Activated naive CD4-positive, alpha-beta T cell treated with anti-CD3 and anti-CD28 coated beads, Interleukin-2, amount 50 U/mL, for 24 hours (primary cell): ENCODE data around the gene RREB1.
A peak's percentile ranks its signal among the peaks of the same experiment; 100 is the strongest.

Source experiments
- H3K27ac Mint-ChIP-seq: one replicate; pipeline ENCODE4 v1.8.0; 2021; ENCODE audit warnings: mild to moderate bottlenecking, mixed read lengths
- H3K27me3 Mint-ChIP-seq: one replicate; pipeline ENCODE4 v1.8.0; 2021; ENCODE audit warnings: mixed read lengths
- H3K36me3 Mint-ChIP-seq: one replicate; pipeline ENCODE4 v1.8.0; 2021; ENCODE audit warnings: mixed read lengths
- H3K4me1 Mint-ChIP-seq: one replicate; pipeline ENCODE4 v1.8.0; 2021; ENCODE audit warnings: mixed read lengths
- H3K4me3 Mint-ChIP-seq: one replicate; pipeline ENCODE4 v1.8.0; 2021; ENCODE audit warnings: mild to moderate bottlenecking, mixed read lengths
- H3K9me3 Mint-ChIP-seq: one replicate; pipeline ENCODE4 v1.8.0; 2021; ENCODE audit warnings: mixed read lengths

Gene RREB1

DNA sequence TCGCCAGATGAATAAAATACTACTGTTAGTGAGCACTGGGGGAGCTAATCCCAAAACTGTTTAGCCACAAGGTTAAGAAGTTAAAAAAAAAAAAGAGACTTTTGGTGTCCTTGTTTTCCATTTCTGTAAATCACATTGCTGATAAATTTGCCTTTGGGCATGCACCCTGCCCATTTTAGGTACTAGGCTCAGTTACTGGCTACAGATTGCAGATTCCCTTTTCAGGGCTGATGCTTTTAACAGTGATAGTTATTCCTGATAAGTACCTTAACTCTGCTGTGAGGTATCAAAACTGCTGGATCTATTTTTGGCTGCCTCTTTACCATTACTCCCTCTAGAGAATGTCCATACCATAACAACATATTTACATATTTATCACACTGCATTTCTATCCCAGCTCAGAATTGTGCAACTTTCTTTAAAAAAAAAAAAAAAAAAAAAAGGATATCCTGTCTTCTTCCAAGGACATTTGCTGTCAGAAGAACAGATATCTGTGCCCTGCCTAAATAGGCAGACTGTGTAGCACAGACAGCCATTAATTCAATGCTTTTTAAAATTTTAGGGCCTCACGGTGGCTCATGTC, 110.7 kb downstream of the RREB1 start:
- Mint-ChIP-seq H3K4me3 (no peak overlapping the region), H3K27me3 (no peaks in the 10 kb centered on the region), H3K9me3 (no peaks in the 10 kb centered on the region), H3K4me1 (no peaks in the 10 kb centered on the region), H3K27ac (no peak overlapping the region), H3K36me3 (peaks cover 10% of the 10 kb centered on the region)

DNA sequence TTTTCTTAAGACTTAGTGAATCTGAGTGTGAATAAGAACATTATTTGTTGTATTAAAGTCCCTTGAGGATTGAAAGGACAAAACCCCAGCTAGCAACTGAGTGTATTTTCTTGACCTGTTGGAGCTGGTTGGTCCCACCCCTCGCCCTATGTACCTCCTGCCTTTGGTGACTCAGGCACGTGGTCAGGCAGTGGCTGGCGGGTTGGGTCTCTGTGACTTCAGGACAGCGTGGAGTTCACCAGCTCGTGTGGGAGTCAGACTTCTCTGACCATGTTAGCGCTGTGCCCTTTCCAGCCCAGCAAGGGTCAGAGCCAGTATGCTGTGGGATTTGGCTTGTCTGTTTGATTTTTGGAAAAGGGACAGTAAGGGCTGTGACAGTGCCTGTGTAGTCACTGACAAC, 111.5 kb downstream of the RREB1 start:
- no peaks in the 10 kb centered on the region for H3K27me3 Mint-ChIP-seq
- peaks cover 7% of the 10 kb centered on the region for H3K36me3 Mint-ChIP-seq
- no peaks in the 10 kb centered on the region for H3K4me1 Mint-ChIP-seq
- H3K9me3 Mint-ChIP-seq: no peaks in the 10 kb centered on the region
- H3K27ac Mint-ChIP-seq: no peak overlapping the region
- no peak overlapping the region for H3K4me3 Mint-ChIP-seq

GRCh38 chr6:7222197-7222596, 114.4 kb downstream of the RREB1 start:
- Mint-ChIP-seq H3K4me3 (no peak overlapping the region), H3K27ac (no peak overlapping the region), H3K9me3 (no peaks in the 10 kb centered on the region), H3K4me1 (no peaks in the 10 kb centered on the region), H3K36me3 (peaks cover 5% of the 10 kb centered on the region), H3K27me3 (no peaks in the 10 kb centered on the region)

DNA sequence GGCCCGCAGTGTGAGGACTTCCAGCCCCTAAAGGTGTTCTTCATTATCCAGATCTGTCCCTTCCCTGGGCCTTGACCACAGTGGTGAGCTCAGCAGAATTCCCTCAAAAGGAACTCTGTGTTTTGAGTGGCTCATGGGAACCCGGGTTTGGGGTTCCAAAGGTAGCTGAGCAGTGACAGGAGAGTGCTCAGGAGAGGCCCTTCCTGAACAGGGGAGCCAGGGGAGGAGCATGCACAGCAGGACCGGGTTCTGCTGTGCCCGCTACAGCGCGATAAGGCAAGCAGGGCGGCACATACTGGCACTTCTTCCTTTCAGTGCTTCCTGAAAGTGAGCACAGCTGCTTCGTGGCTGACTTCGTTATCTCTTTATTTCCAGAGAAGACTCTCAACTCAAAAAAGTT, 117.0 kb downstream of the RREB1 start:
- Mint-ChIP-seq H3K27me3 (no peaks in the 10 kb centered on the region), H3K4me1 (no peaks in the 10 kb centered on the region), H3K27ac (no peak overlapping the region), H3K4me3 (no peak overlapping the region), H3K9me3 (no peaks in the 10 kb centered on the region), H3K36me3 (peaks cover 18% of the 10 kb centered on the region)

DNA sequence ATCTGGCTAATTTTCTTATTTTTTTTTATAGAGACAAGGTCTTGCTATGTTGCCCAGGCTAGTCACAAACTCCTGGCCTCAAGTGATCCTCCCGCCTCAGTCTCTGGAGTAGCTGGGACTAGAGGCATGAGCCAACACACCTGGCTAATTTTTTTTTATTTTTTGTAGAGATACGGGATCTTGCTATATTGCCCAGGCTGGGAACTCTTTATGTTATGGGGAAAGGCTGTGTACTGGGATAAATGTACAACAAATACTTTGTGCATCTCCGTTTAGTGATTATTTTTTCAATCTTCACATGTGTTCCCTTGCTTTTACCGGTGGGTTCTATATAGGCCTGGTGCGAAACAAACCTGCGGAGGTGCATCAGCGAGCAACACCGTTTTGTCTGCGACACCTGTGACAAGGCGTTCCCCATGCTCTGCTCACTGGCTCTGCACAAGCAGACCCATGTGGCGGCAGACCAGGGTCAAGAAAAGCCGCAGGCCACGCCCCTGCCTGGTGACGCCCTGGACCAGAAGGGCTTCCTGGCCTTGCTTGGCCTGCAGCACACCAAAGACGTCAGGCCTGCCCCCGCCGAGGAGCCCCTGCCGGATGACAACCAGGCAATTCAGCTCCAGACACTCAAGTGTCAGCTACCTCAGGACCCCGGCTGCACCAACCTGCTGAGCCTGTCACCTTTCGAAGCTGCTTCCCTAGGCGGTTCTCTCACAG, 121.1 kb downstream of the RREB1 start:
- H3K27ac Mint-ChIP-seq: no peak overlapping the region
- peaks cover 26% of the 10 kb centered on the region for H3K36me3 Mint-ChIP-seq
- no peaks in the 10 kb centered on the region for H3K9me3 Mint-ChIP-seq
- H3K4me3 Mint-ChIP-seq: no peak overlapping the region
- H3K4me1 Mint-ChIP-seq: peaks cover 11% of the 10 kb centered on the region
- H3K27me3 Mint-ChIP-seq: no peaks in the 10 kb centered on the region

DNA sequence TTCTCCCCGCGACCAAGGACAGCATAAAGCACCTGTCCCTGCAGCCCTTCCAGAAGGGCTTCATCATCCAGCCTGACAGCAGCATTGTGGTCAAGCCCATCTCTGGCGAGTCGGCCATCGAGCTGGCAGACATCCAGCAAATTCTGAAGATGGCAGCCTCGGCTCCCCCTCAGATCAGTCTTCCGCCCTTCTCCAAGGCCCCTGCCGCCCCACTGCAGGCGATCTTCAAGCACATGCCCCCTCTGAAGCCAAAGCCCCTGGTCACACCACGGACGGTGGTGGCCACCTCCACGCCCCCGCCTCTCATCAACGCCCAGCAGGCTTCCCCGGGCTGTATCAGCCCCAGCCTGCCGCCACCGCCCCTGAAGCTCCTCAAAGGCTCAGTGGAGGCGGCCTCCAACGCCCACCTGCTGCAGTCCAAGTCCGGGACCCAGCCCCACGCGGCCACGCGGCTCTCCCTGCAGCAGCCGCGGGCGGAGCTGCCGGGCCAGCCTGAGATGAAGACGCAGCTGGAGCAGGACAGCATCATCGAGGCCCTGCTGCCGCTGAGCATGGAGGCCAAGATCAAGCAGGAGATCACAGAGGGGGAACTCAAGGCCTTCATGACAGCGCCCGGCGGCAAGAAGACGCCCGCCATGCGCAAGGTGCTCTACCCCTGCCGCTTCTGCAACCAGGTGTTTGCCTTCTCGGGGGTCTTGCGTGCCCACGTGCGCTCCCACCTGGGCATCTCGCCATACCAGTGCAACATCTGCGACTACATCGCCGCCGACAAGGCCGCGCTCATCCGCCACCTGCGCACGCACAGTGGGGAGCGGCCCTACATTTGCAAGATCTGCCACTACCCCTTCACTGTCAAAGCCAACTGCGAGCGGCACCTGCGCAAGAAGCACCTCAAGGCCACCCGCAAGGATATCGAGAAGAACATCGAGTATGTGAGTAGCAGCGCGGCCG, 121.9 kb downstream of the RREB1 start:
- Mint-ChIP-seq H3K9me3 (no peaks in the 10 kb centered on the region), H3K36me3 (peaks cover 25% of the 10 kb centered on the region), H3K4me1 (peaks cover 14% of the 10 kb centered on the region), H3K27me3 (no peaks in the 10 kb centered on the region), H3K4me3 (no peak overlapping the region), H3K27ac (no peak overlapping the region)

GRCh38 chr6:7230327-7230691, 122.5 kb downstream of the RREB1 start:
- H3K4me3 Mint-ChIP-seq: no peak overlapping the region
- peaks cover 14% of the 10 kb centered on the region for H3K4me1 Mint-ChIP-seq
- H3K36me3 Mint-ChIP-seq: peaks cover 24% of the 10 kb centered on the region
- no peaks in the 10 kb centered on the region for H3K9me3 Mint-ChIP-seq
- no peak overlapping the region for H3K27ac Mint-ChIP-seq
- no peaks in the 10 kb centered on the region for H3K27me3 Mint-ChIP-seq

DNA sequence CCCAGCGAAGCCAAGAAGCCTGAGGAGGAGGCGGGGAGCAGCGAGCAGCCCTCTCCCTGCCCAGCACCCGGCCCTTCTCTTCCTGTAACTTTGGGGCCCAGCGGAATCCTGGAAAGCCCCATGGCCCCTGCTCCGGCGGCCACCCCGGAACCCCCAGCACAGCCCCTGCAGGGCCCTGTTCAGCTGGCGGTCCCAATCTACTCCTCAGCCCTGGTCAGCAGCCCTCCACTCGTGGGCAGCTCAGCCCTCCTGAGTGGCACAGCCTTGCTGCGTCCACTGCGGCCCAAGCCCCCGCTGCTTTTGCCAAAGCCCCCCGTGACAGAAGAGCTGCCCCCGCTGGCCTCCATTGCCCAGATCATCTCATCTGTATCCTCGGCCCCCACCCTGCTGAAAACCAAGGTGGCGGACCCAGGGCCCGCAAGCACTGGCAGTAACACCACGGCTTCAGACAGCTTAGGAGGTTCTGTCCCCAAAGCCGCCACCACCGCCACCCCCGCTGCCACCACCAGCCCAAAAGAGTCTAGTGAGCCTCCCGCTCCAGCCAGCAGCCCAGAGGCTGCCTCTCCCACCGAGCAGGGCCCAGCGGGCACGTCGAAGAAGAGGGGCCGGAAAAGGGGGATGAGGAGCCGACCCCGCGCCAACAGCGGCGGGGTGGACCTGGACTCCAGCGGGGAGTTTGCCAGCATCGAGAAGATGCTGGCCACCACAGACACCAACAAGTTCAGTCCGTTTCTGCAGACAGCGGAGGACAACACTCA, 123.4 kb downstream of the RREB1 start:
- H3K9me3 Mint-ChIP-seq: no peaks in the 10 kb centered on the region

DNA sequence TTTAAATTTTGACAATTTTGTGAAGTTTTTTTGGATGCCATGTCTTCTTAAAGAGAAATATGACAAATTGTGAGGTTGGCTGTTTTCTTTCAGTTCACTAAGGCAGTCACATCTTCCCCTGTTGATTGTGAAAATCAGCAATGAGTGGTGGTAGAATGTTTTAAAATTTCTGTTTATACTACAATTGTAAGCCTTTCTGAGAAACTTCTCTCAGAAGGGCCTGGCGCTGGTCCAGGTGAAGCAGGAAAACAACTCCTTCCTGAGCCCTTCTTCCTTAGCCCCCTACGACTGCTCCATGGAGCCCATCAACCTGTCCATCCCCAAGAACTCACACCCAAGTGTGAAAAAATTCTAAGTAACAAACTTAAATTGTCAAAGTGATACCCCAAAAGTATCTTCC, 124.6 kb downstream of the RREB1 start:
- Mint-ChIP-seq H3K27ac (no peak overlapping the region), H3K36me3 (peaks cover 21% of the 10 kb centered on the region), H3K9me3 (no peaks in the 10 kb centered on the region)

More for the DNA sequence above, 123.4 kb downstream of the RREB1 start:
- Mint-ChIP-seq H3K4me3 (no peak overlapping the region), H3K27ac (no peak overlapping the region), H3K4me1 (peaks cover 14% of the 10 kb centered on the region), H3K27me3 (no peaks in the 10 kb centered on the region), H3K36me3 (peaks cover 24% of the 10 kb centered on the region)

DNA sequence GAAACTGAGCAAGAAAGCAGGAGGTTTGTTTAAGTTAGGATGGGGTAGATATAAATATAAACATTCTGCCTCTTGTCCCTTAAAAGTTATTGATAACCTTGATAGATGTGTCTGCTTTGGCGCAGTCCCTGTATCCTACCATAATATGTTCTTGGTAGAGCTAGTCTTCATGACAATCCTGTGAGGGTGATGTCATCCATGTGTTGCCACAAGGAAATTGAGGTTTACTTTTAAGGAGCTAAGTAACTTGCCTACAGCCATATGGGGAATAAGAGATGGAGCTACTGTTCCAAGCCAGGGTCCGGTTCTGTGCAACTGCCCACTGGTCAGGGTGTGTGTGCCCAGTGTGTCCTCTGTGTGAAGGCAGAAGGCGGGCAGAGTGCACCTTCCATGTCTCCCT, 126.8 kb downstream of the RREB1 start:
- no peaks in the 10 kb centered on the region for H3K9me3 Mint-ChIP-seq
- no peak overlapping the region for H3K4me3 Mint-ChIP-seq
- no peaks in the 10 kb centered on the region for H3K27me3 Mint-ChIP-seq
- peaks cover 9% of the 10 kb centered on the region for H3K36me3 Mint-ChIP-seq
- peaks cover 14% of the 10 kb centered on the region for H3K4me1 Mint-ChIP-seq
- no peak overlapping the region for H3K27ac Mint-ChIP-seq

More for the DNA sequence above, 124.6 kb downstream of the RREB1 start:
- peaks cover 14% of the 10 kb centered on the region for H3K4me1 Mint-ChIP-seq
- H3K27me3 Mint-ChIP-seq: no peaks in the 10 kb centered on the region
- H3K4me3 Mint-ChIP-seq: no peak overlapping the region

DNA sequence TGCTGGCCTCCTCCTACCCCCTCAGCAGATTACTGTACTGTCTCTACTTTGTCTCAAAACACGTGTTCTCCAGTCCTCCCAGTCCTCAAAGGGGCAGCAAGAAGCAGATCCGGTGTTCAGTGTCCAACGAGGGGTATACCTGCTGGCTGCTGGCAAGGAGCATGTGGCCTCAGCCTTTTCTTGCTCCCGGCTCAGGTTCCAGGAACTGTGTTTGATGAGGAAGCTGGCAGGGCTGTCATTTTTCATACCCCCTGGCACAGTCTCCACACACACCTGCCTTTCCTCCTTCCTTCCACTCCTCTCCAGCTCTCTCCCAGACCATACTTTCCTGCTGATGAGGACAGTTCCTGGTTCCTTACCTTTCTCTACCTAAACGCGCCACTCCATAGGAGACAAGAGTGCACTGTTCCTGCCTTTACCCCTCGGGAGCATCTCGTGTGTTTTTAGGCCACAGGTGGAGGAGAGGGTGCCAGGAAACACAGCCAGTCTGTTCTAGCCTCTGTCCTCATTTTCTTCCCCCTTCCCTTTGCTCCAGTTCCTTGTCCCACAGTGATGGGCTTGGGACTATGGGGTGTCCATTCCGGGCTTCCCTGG, 128.0 kb downstream of the RREB1 start:
- H3K36me3 Mint-ChIP-seq: peaks cover 6% of the 10 kb centered on the region
- peaks cover 14% of the 10 kb centered on the region for H3K4me1 Mint-ChIP-seq
- peak overlapping the region; percentile 36 for H3K27ac Mint-ChIP-seq
- H3K4me3 Mint-ChIP-seq: no peak overlapping the region
- H3K27me3 Mint-ChIP-seq: no peaks in the 10 kb centered on the region
- H3K9me3 Mint-ChIP-seq: no peaks in the 10 kb centered on the region

- no peak overlapping the region for H3K4me3 Mint-ChIP-seq
- H3K36me3 Mint-ChIP-seq: peaks cover 6% of the 10 kb centered on the region
- peaks cover 14% of the 10 kb centered on the region for H3K4me1 Mint-ChIP-seq
Observed at GRCh38 chr6:7236306-7237209, 128.8 kb downstream of the RREB1 start.

GRCh38 chr6:7237653-7238188, 130.0 kb downstream of the RREB1 start:
- no peak overlapping the region for H3K4me3 Mint-ChIP-seq
- no peaks in the 10 kb centered on the region for H3K27me3 Mint-ChIP-seq
- no peaks in the 10 kb centered on the region for H3K36me3 Mint-ChIP-seq

More at GRCh38 chr6:7236306-7237209, 128.8 kb downstream of the RREB1 start:
- H3K27me3 Mint-ChIP-seq: no peaks in the 10 kb centered on the region
- H3K9me3 Mint-ChIP-seq: no peaks in the 10 kb centered on the region
- H3K27ac Mint-ChIP-seq: peak overlapping the region; percentile 15

DNA sequence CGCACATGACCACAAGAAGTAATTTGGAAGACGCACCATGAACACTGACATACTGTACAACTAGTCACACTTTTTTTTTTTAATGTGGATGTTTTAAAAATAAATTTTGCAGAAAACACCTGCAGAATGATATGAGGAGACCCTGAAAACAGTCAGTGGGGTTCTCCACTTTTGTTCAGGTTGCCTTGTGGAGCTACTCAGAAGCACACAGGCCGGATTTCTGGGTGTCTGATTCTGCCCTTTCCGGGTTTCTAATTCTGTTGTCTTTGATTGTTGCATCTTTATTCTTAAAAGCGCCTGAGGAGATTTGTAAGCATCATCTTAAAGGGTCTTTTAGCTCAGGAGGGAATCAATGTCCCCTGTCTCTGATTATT, 130.8 kb downstream of the RREB1 start:
- Mint-ChIP-seq H3K9me3 (no peaks in the 10 kb centered on the region), H3K36me3 (no peaks in the 10 kb centered on the region), H3K27me3 (no peaks in the 10 kb centered on the region), H3K27ac (peak overlapping the region; percentile 51), H3K4me3 (no peak overlapping the region), H3K4me1 (peaks cover 23% of the 10 kb centered on the region)

More at GRCh38 chr6:7237653-7238188, 130.0 kb downstream of the RREB1 start:
- Mint-ChIP-seq H3K27ac (peak overlapping the region; percentile 62), H3K9me3 (no peaks in the 10 kb centered on the region), H3K4me1 (peaks cover 15% of the 10 kb centered on the region)
